ENCODE results near the gene IGSF23. TPM values are rescaled to one million over a fixed set of nuclear protein-coding genes. Genes with fewer than 3 reads are reported as not detected.

Gene IGSF23
- total RNA-seq = 0.25 and 0.46 TPM in 2 replicates

GRCh38 chr19:44613295-44614178, at the start of gene IGSF23:
Gene IGSF23 (plus strand): TSS chr19:44613563. CDS start chr19:44613646, 83 bp downstream.
- DNase-seq (ENCODE audit: low read depth, low spot score) = no peak

GRCh38 chr19:44566984-44567383, 46.4 kb upstream of the IGSF23 start:
- DNase-seq (ENCODE audit: low read depth, low spot score) = no peak

GRCh38 chr19:44567745-44568144, 45.6 kb upstream of the IGSF23 start:
- DNase-seq (ENCODE audit: low read depth, low spot score) = no peak

GRCh38 chr19:44570603-44570983, 42.8 kb upstream of the IGSF23 start:
- no peak for DNase-seq (ENCODE audit: low read depth, low spot score)

- DNase-seq (ENCODE audit: low read depth, low spot score) = peak; percentile 49
These were observed 42.2 kb upstream of the IGSF23 start for GRCh38 chr19:44570984-44571684.

- DNase-seq (ENCODE audit: low read depth, low spot score) = no peak
These were observed 41.4 kb upstream of the IGSF23 start for GRCh38 chr19:44571830-44572580.

GRCh38 chr19:44572581-44572900, 40.8 kb upstream of the IGSF23 start:
- no peak for DNase-seq (ENCODE audit: low read depth, low spot score)

- DNase-seq (ENCODE audit: low read depth, low spot score) = no peak
These were observed 40.2 kb upstream of the IGSF23 start for GRCh38 chr19:44573183-44573582.

GRCh38 chr19:44573627-44574026, 39.7 kb upstream of the IGSF23 start:
- no peak for DNase-seq (ENCODE audit: low read depth, low spot score)

- DNase-seq (ENCODE audit: low read depth, low spot score) = no peak
These were observed 39.0 kb upstream of the IGSF23 start for GRCh38 chr19:44574186-44574950.

- DNase-seq (ENCODE audit: low read depth, low spot score) = no peak
These were observed 38.2 kb upstream of the IGSF23 start for GRCh38 chr19:44575116-44575700.

- no peak for DNase-seq (ENCODE audit: low read depth, low spot score)
These were observed 36.4 kb upstream of the IGSF23 start for GRCh38 chr19:44576843-44577565.

GRCh38 chr19:44577566-44577874, 35.8 kb upstream of the IGSF23 start:
- DNase-seq (ENCODE audit: low read depth, low spot score) = no peak

- no peak for DNase-seq (ENCODE audit: low read depth, low spot score)
These were observed 33.5 kb upstream of the IGSF23 start for GRCh38 chr19:44579663-44580365.

GRCh38 chr19:44580366-44580895, 32.9 kb upstream of the IGSF23 start:
- DNase-seq (ENCODE audit: low read depth, low spot score) = no peak

- no peak for DNase-seq (ENCODE audit: low read depth, low spot score)
These were observed 32.1 kb upstream of the IGSF23 start for GRCh38 chr19:44581288-44581687.

- no peak for DNase-seq (ENCODE audit: low read depth, low spot score)
These were observed 30.6 kb upstream of the IGSF23 start for GRCh38 chr19:44582581-44583265.

- DNase-seq (ENCODE audit: low read depth, low spot score) = no peak
These were observed 27.8 kb upstream of the IGSF23 start for GRCh38 chr19:44585371-44586133.
